ENCODE measurements around the gene COX10. TPM values are rescaled to one million over a fixed set of nuclear protein-coding genes. Genes with fewer than 3 reads are reported as not detected.
"Not testable (repeated sequence)": the region's sequence is repeated elsewhere in the genome, so short reads cannot be mapped to it uniquely, and the experiment has no call there.

The COX10 gene
- total RNA-seq, 1 donor from 2014 or later: 33.5 TPM

DNA sequence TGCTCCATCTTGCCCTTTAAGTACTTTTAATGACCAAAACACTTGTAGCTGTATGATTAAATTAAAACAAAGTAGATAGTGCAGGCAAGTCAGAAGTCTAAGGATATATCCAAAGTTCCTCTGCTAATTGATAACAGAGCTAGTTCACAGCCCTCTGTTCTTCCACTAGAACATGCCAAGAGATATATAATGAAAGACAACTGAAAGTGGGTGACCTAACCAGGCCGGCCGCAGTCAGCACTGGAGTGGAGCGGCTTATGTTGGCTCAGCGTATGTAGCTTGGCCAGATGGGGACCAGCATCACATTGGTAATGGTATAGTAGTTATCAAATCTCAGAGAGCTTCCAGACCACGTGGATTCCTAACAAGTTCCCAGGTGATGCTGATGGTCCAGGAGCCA lies 115.2 kb downstream of the COX10 start:
- intact Hi-C loops (cut with micrococcal nuclease); H3K4me3 Mint-ChIP-seq; H3K4me1 Mint-ChIP-seq; H3K9me3 Mint-ChIP-seq; H3K27me3 Mint-ChIP-seq; H3K27ac Mint-ChIP-seq; DNase-seq: not testable (repeated sequence)
- H3K36me3 Mint-ChIP-seq (ENCODE audit: low read depth): peaks cover 13% of the 10 kb centered on the region

- H3K4me3 Mint-ChIP-seq; DNase-seq; H3K27ac Mint-ChIP-seq; H3K27me3 Mint-ChIP-seq; intact Hi-C loops (cut with micrococcal nuclease); H3K9me3 Mint-ChIP-seq: not testable (repeated sequence)
- Mint-ChIP-seq H3K36me3 (ENCODE audit: low read depth) (peaks cover 18% of the 10 kb centered on the region), H3K4me1 (peaks cover 18% of the 10 kb centered on the region)
These were observed 117.1 kb downstream of the COX10 start for GRCh38 chr17:14186443-14186842.

DNA sequence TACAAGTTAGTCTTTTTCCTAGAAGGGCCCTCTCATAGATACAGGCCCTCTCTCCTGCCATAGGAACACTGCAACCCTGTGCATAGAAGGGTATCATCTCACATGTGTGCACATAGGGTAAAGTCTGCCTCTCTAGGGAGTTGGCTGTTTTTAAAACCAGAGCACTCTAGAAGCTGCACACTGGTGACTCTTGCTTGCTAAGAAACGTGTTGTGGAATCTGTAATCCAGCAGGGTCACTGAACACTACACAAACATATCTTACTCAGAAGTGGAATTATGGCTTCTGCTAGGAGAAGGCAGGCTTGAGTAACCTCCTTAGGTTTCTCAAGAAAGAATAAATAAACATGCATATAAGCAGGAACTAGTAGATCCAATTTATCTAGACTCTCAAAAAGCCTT lies 121.5 kb downstream of the COX10 start:
- DNase-seq; H3K27ac Mint-ChIP-seq; H3K9me3 Mint-ChIP-seq; intact Hi-C loops (cut with micrococcal nuclease); H3K4me3 Mint-ChIP-seq; H3K27me3 Mint-ChIP-seq: not testable (repeated sequence)
- Mint-ChIP-seq H3K36me3 (ENCODE audit: low read depth) (peaks cover 16% of the 10 kb centered on the region), H3K4me1 (peaks cover 40% of the 10 kb centered on the region)

DNA sequence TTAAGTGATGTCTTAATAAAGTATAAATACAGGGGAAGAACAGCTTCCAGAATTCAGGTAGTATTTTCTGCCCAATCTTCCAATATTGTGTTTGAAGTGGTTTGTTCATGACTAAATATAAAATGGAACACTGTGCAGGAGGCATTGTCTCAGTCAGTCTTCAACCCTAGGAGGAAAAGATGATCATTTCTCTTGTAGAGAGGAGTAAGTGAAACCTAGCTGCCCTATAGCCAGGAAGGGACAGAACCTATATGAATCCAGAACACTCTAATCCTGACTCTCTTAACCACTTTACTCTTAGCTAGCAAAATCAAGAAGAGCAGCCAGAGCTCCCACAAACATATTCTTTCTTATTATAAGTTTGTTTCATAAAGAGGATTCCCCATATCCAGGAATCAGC lies 122.2 kb downstream of the COX10 start:
- H3K27ac Mint-ChIP-seq; H3K9me3 Mint-ChIP-seq; DNase-seq; H3K27me3 Mint-ChIP-seq; intact Hi-C loops (cut with micrococcal nuclease); H3K4me3 Mint-ChIP-seq: not testable (repeated sequence)
- H3K36me3 Mint-ChIP-seq (ENCODE audit: low read depth): peaks cover 22% of the 10 kb centered on the region
- peaks cover 45% of the 10 kb centered on the region for H3K4me1 Mint-ChIP-seq

DNA sequence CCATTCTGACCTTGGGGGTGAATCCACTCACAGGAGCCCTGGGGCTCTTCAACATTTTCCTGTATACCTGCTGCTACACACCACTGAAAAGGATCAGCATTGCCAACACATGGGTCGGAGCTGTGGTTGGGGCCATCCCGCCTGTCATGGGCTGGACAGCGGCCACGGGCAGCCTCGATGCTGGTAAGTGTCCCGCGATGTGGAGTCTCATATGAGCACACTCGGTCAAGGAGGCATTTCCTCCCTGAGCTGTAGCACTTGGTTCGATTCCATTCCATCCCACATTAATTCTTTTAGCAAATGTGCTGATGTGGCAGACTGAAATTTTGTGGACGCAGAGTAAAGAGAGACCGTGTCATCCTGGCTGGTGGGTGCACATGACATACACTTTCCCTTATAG lies 122.7 kb downstream of the COX10 start:
- Mint-ChIP-seq H3K4me1 (peaks cover 50% of the 10 kb centered on the region), H3K4me3 (peak overlapping the region; percentile 51), H3K36me3 (ENCODE audit: low read depth) (peaks cover 26% of the 10 kb centered on the region), H3K27ac (peak overlapping the region; percentile 67)
- intact Hi-C loops (cut with micrococcal nuclease); H3K9me3 Mint-ChIP-seq; H3K27me3 Mint-ChIP-seq; DNase-seq: not testable (repeated sequence)

- peak; percentile 68 for DNase-seq
- Mint-ChIP-seq H3K36me3 (ENCODE audit: low read depth) (peaks cover 26% of the 10 kb centered on the region), H3K4me3 (peak overlapping the region; percentile 62), H3K27ac (peak overlapping the region; percentile 82), H3K4me1 (peaks cover 57% of the 10 kb centered on the region)
- H3K27me3 Mint-ChIP-seq; intact Hi-C loops (cut with micrococcal nuclease); H3K9me3 Mint-ChIP-seq: not testable (repeated sequence)
These were observed 123.5 kb downstream of the COX10 start for GRCh38 chr17:14192636-14193344.

DNA sequence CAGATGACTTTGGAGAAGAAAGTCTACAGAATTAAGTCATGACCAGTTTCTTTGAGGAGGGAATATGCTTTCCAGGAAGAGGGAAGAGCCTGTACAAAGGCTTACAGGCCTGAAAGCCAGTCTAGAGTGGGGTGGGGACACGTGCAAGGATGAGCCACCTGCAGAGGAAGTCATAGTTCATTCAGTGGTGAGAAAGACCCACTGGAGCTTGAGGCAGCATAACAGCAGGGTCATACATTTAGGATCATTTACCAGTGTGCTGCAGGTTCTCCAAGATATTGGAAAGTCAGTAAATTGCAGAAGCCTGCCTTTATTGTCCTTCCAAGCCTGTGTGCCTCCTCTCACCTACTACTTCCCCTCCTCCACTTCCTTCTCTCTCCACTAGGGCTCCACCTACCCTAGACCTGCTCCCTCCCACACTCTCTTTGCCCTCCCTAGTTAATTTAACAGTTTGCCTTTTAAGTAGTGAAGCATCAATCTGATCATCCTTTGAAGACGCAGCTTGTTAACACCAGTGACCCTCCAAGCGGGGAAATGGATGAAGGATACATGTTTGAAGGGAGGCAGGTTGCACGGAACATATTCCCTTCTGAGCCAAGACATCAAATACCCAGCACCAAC lies 127.2 kb downstream of the COX10 start:
- Mint-ChIP-seq H3K9me3 (no peaks in the 10 kb centered on the region), H3K4me3 (peak overlapping the region; percentile 72), H3K27ac (peak overlapping the region; percentile 88), H3K4me1 (peaks cover 77% of the 10 kb centered on the region), H3K27me3 (no peaks in the 10 kb centered on the region), H3K36me3 (ENCODE audit: low read depth) (peaks cover 31% of the 10 kb centered on the region)
- intact Hi-C loops (cut with micrococcal nuclease): no loop called here
- DNase-seq: peak; percentile 71

- peaks cover 29% of the 10 kb centered on the region for H3K36me3 Mint-ChIP-seq (ENCODE audit: low read depth)
- no peaks in the 10 kb centered on the region for H3K27me3 Mint-ChIP-seq
- DNase-seq: peak; percentile 69
- H3K27ac Mint-ChIP-seq: peak overlapping the region; percentile 88
- H3K4me1 Mint-ChIP-seq: peaks cover 81% of the 10 kb centered on the region
- no peaks in the 10 kb centered on the region for H3K9me3 Mint-ChIP-seq
- intact Hi-C loops (cut with micrococcal nuclease): loop anchor here (1.0 kb wide), 2 partner anchors 78 to 128 kb away; partner anchors contain the start of gene COX10
- peak overlapping the region; percentile 72 for H3K4me3 Mint-ChIP-seq
These were observed 127.8 kb downstream of the COX10 start for GRCh38 chr17:14197057-14197456.

GRCh38 chr17:14197586-14197985 lies 128.3 kb downstream of the COX10 start:
- peak; percentile 88 for DNase-seq
- H3K36me3 Mint-ChIP-seq (ENCODE audit: low read depth): peaks cover 29% of the 10 kb centered on the region
- no peaks in the 10 kb centered on the region for H3K27me3 Mint-ChIP-seq
- peaks cover 83% of the 10 kb centered on the region for H3K4me1 Mint-ChIP-seq
- peak overlapping the region; percentile 72 for H3K4me3 Mint-ChIP-seq
- no peaks in the 10 kb centered on the region for H3K9me3 Mint-ChIP-seq
- H3K27ac Mint-ChIP-seq: peak overlapping the region; percentile 88
- intact Hi-C loops (cut with micrococcal nuclease): loop anchor here (1.0 kb wide), 2 partner anchors 78 to 128 kb away; partner anchors contain the start of gene COX10

DNA sequence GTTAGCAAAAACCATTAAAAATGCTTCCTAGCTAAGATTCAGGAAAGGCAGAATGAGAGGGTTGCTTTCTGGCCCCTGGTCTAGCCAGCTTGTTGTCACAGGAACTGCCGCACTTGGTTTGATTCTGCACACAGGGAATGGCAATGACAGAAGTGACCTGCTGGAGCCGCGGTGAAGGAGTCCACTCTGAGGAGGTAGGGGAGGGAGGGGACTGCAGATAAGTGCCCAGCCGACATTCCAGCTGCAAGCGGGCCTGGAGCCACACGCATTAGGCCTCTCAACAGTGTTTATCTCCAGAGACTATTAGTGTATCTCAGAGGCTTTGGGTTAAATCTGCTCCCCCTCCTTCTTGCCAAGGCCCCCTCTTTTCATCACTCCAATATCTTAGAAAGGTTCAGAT lies 128.7 kb downstream of the COX10 start:
- Mint-ChIP-seq H3K36me3 (ENCODE audit: low read depth) (peaks cover 31% of the 10 kb centered on the region), H3K9me3 (no peaks in the 10 kb centered on the region), H3K27me3 (no peaks in the 10 kb centered on the region), H3K27ac (peak overlapping the region; percentile 88), H3K4me1 (peaks cover 85% of the 10 kb centered on the region), H3K4me3 (peak overlapping the region; percentile 72)
- intact Hi-C loops (cut with micrococcal nuclease): no loop called here
- peak; percentile 68 for DNase-seq

- no peaks in the 10 kb centered on the region for H3K9me3 Mint-ChIP-seq
- H3K27me3 Mint-ChIP-seq: no peaks in the 10 kb centered on the region
- peak overlapping the region; percentile 72 for H3K4me3 Mint-ChIP-seq
- H3K36me3 Mint-ChIP-seq (ENCODE audit: low read depth): peaks cover 32% of the 10 kb centered on the region
- peak overlapping the region; percentile 88 for H3K27ac Mint-ChIP-seq
- peak; percentile 19 for DNase-seq
- intact Hi-C loops (cut with micrococcal nuclease): no loop called here
- H3K4me1 Mint-ChIP-seq: peaks cover 85% of the 10 kb centered on the region
These were observed 129.3 kb downstream of the COX10 start for GRCh38 chr17:14198575-14198974.

DNA sequence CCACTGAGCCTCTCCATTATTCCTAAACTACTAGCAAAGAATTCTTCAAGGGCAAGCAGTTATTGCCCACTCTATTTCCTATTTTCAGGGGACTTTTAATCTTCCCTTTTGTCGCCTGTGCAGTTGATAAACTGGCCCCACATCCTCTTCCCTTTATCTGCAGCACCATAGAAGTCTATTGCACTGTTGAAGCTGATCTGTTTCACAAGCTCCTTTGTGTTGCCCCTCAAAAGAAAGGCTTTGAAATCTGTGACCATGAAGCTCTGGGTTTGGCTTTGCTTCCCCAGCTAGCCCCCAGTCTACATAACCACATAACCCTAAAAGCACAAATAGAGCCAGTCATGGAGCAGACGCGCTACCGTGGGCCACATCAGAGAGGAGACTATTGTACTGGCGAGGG lies 130.3 kb downstream of the COX10 start:
- peak; percentile 61 for DNase-seq
- Mint-ChIP-seq H3K27me3 (no peaks in the 10 kb centered on the region), H3K27ac (peak overlapping the region; percentile 22), H3K4me1 (peaks cover 92% of the 10 kb centered on the region), H3K4me3 (peak overlapping the region; percentile 48), H3K9me3 (no peaks in the 10 kb centered on the region), H3K36me3 (ENCODE audit: low read depth) (peaks cover 33% of the 10 kb centered on the region)
- intact Hi-C loops (cut with micrococcal nuclease): no loop called here

- intact Hi-C loops (cut with micrococcal nuclease): loop anchor here (2.0 to 5.0 kb wide), 3 partner anchors 158 to 603 kb away; no protein-coding TSS in a partner anchor
- peaks cover 38% of the 10 kb centered on the region for H3K36me3 Mint-ChIP-seq (ENCODE audit: low read depth)
These were observed 131.1 kb downstream of the COX10 start for GRCh38 chr17:14200354-14200753.

More at GRCh38 chr17:14200354-14200753, 131.1 kb downstream of the COX10 start:
- H3K27ac Mint-ChIP-seq: peak overlapping the region; percentile 97
- H3K27me3 Mint-ChIP-seq: no peaks in the 10 kb centered on the region
- peaks cover 96% of the 10 kb centered on the region for H3K4me1 Mint-ChIP-seq
- DNase-seq: peak; percentile 58
- H3K4me3 Mint-ChIP-seq: peak overlapping the region; percentile 76
- H3K9me3 Mint-ChIP-seq: no peaks in the 10 kb centered on the region
